ENCODE measurements around the gene U2AF1.
"Not testable (repeated sequence)": the region's sequence is repeated elsewhere in the genome, so short reads cannot be mapped to it uniquely, and the experiment has no call there.

The U2AF1 gene

GRCh38 chr21:43082587-43083300 lies 24.6 kb downstream of the U2AF1 start:
- H3K27ac ChIP-seq, H3K4me3 ChIP-seq: not testable (repeated sequence)

GRCh38 chr21:43076643-43077042 lies 30.7 kb downstream of the U2AF1 start:
- H3K4me3 ChIP-seq, H3K27ac ChIP-seq: not testable (repeated sequence)

- not testable (repeated sequence) for H3K4me3 ChIP-seq, H3K27ac ChIP-seq
Measured at GRCh38 chr21:43076023-43076637, 31.2 kb downstream of the U2AF1 start.

DNA sequence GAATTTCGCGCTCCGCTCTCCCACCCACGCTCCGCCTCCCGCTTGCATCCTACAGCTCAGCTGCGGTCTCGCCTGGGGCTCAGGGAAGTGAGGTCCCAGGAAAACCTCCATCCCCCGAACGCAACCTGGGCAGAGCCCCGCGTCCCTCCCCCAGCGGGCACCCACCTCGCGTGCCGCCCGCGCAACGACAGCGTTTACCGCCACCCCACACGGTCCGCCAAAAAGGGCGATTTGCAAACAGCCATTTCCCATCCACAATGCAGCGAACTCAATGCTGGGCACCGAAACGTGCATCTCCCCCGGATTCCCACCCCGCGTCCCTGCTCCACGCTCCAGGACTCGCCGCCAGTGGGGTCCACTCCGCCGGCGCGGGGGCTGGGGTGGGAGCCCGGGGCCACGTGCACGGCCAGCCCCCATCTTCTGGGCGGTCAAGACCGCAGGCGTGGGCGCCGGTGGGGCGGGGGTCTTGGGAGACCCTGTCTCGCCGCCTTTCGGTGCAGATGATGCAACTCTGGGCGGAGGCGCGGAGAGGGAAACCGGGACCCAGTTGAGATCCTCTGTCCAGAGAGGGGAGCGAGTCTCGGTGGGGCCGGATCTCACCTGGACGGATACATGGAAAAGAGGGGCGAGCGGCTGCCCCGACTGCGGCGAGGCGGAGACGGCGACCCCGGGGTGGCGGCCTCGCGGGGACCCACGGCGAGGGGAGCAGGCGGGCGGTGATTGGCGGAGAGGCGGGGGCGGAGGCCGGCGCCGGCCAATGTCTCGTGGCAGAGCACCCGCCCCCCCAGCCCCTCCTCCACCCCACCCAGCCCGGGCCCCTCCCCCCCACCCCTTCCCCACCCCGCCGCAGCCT lies 32.0 kb downstream of the U2AF1 start, which contains the start of gene CBS:
Gene CBS (minus strand): TSS at position 666 of the 853 bp plus-strand sequence. CDS start 3,642 bp downstream, outside the sequence.
- H3K27ac ChIP-seq, H3K4me3 ChIP-seq: not testable (repeated sequence)

GRCh38 chr21:43074401-43075169 lies 32.8 kb downstream of the U2AF1 start:
- H3K27ac ChIP-seq, H3K4me3 ChIP-seq: not testable (repeated sequence)

DNA sequence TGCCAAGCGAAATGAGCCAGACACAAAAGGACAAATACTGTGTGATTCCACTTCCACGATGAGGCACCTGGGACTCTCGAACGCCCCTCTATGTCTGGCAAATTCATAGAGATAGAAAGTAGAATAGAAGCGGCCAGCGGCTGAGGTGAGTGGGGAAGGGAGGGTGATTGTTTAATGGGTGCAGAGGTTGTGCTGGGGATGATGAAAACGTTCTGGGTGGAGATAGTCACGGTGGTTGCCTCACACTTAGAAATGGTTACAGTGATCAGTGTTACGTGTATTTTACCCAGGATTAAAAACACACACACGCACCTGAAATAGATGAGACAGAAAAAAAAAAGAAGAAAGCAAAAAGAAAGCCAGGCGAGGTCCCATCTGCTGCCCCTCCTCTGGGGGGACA lies 34.6 kb downstream of the U2AF1 start:
- H3K27ac ChIP-seq, H3K4me3 ChIP-seq: not testable (repeated sequence)

DNA sequence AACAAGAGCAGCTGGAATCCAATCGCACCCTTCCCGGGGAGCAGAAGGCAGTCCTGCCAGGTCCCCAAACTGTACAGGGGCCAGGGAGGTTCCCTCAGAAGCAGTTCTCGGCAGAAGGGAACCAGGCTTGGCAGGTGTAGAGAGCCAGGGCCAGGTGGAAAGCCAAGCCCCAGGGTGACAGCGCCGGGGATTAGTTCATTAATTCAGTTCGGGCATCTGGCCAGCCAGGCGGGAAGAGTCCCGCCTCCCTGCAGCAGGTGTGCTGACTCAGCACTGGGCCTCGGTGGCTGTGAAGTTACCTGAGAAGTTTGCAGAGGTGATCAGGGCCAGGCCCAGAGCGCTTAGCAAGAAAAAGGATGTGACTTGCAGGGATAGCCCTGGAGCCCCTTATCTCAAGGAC lies 37.7 kb downstream of the U2AF1 start:
- not testable (repeated sequence) for H3K4me3 ChIP-seq, H3K27ac ChIP-seq

DNA sequence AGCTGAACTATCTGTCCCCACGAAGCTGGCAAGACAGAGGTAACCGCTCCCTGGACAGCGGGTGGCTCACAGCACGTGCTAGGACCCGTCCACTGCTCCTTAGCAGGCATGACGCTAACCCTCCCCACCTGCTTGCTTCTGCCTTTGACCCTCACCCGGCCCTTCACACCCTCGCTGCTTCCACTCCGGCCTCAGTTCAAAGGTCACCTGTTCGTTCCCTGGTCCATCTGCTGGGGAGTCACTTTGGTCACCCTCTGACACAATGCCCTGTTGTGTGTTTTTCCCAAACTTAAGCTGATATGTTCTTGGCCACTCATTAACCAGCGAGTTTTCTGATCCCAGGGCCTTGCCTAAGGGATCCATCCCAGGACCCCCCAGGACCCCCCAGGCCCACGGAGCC lies 39.3 kb downstream of the U2AF1 start:
- H3K4me3 ChIP-seq, H3K27ac ChIP-seq: not testable (repeated sequence)

GRCh38 chr21:43066690-43067089 lies 40.7 kb downstream of the U2AF1 start:
- not testable (repeated sequence) for H3K27ac ChIP-seq, H3K4me3 ChIP-seq

GRCh38 chr21:43065991-43066390 lies 41.4 kb downstream of the U2AF1 start:
- not testable (repeated sequence) for H3K4me3 ChIP-seq, H3K27ac ChIP-seq

GRCh38 chr21:43064265-43064917 lies 43.0 kb downstream of the U2AF1 start:
- not testable (repeated sequence) for H3K27ac ChIP-seq, H3K4me3 ChIP-seq

- H3K4me3 ChIP-seq, H3K27ac ChIP-seq: not testable (repeated sequence)
Measured at GRCh38 chr21:43062955-43063664, 44.3 kb downstream of the U2AF1 start.

GRCh38 chr21:43053112-43053511 lies 54.3 kb downstream of the U2AF1 start:
- H3K4me3 ChIP-seq, H3K27ac ChIP-seq: not testable (repeated sequence)

DNA sequence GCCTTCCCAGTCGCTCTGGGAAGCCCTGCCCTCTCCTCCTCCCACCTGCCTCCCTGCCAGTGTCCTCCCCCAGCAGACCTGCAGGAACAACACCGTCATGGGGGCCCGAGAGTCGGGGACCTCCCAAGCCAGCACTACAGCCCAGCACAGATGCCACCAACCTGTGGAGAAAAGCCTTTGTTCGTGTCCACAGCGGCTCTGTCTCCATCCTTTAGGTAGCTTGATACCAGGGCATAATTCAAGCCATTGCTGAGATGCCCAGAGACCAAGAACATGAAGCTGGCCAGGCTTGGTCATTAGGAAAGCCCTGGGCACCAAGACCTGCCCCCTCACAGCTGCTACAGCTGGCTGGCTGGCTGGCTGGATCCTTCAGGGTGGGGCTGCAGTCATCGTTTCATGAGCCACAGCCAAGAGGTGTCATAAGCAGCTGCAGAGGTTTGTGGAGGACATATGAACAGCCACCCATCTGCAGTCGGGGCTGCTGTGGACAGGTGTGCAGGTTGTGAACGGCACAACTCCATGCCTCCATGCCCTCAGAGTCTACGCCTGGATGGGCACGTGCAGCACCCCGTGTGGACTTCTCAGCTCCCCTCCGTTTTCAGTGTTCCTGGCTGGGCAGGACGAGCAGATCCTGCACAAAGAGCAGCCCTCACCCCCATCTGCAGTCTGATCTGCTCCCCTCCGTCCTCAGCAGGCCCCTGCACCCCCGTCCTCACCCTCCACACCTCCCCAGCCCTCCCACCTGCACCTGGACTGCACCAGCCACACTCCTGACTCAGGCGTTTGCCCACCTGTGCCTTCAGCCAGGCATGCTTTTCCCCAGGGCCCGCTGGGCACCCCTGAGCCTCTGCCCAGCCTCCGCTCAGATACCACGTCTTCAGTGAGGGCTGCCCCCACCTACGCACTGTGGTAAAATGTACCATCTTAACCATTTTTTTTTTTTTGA lies 61.2 kb downstream of the U2AF1 start:
- not testable (repeated sequence) for H3K4me3 ChIP-seq, H3K27ac ChIP-seq

- H3K27ac ChIP-seq: peak overlapping the region in 1 of 21 experiments; percentile 72
- H3K4me3 ChIP-seq: not testable (repeated sequence)
Measured at GRCh38 chr21:43045165-43045875, 62.0 kb downstream of the U2AF1 start.

- H3K4me3 ChIP-seq, H3K27ac ChIP-seq: not testable (repeated sequence)
Measured at GRCh38 chr21:43044547-43044946, 62.8 kb downstream of the U2AF1 start.

- H3K27ac ChIP-seq, H3K4me3 ChIP-seq: not testable (repeated sequence)
Measured at GRCh38 chr21:43043291-43043690, 64.1 kb downstream of the U2AF1 start.

Data from skin epidermis (tissue), 12 donors.